Kidney epithelial cell (primary cell): ENCODE measurements around the gene EPHB2. TPM values are rescaled to one million over a fixed set of nuclear protein-coding genes. Genes with fewer than 3 reads are reported as not detected.

Experiments used
- DNase-seq: peaks from one replicate; pipeline ENCODE4 v3.0.0-alpha.2; 2010; ENCODE audit warnings: low read depth
- H3K27me3 ChIP-seq: 2 replicates; pipeline ENCODE4 v1.6.0; 2011; ENCODE audit warnings: low read length; ENCODE audit not compliant: control insufficient read depth, insufficient read depth
- H3K36me3 ChIP-seq: 2 replicates; pipeline ENCODE4 v1.5.1; 2011; ENCODE audit warnings: low read length; ENCODE audit not compliant: control insufficient read depth, insufficient read depth
- H3K4me3 ChIP-seq: 2 replicates; pipeline ENCODE4 v1.5.1; 2011; ENCODE audit warnings: low read depth, mild to moderate bottlenecking, control low read depth, low read length
- CTCF ChIP-seq: IDR thresholded peaks from 2 replicates; pipeline ENCODE4 v1.5.1; 2011; ENCODE audit warnings: mild to moderate bottlenecking, moderate library complexity, low read length, control low read depth, inconsistent platforms; ENCODE audit not compliant: insufficient read depth, poor library complexity, severe bottlenecking
- total RNA-seq: library from RNA; depleted of rRNA; stranded (reverse); fragments of >200 nt; gene quantifications from 2 replicates; pipeline ENCODE4 v1.2.3, GENCODE V29; 2015

EPHB2 gene
- total RNA-seq, 1 donor from 2014 or later: 111 TPM

GRCh38 chr1:22969304-22969709 is 258.7 kb downstream of the EPHB2 start:
- H3K4me3 ChIP-seq: no peak overlapping the region
- peak; percentile 16 for DNase-seq
- H3K36me3 ChIP-seq: no peaks in the 10 kb centered on the region
- peaks cover 4% of the 10 kb centered on the region for H3K27me3 ChIP-seq
- TF ChIP-seq CTCF: no peak

- peaks cover 4% of the 10 kb centered on the region for H3K27me3 ChIP-seq
- H3K36me3 ChIP-seq: no peaks in the 10 kb centered on the region
- no peak for DNase-seq
- no peak for TF ChIP-seq CTCF
- no peak overlapping the region for H3K4me3 ChIP-seq
Observed at GRCh38 chr1:22970096-22970495, 259.5 kb downstream of the EPHB2 start.

Other genes with a start within 250 kb of the EPHB2 start
- gene EPHA8, start 147.3 kb upstream of the EPHB2 start, total RNA-seq: not detected in 2 replicates
- 0.82 and 2.2 TPM in 2 replicates for gene C1QA, start 74.2 kb upstream of the EPHB2 start, total RNA-seq
- gene C1QC, start 67.2 kb upstream of the EPHB2 start, total RNA-seq: 0.58 and 2.0 TPM in 2 replicates
- gene C1QB, start 57.6 kb upstream of the EPHB2 start, total RNA-seq: 2.8 and 4.6 TPM in 2 replicates